VCaP (cell line): ENCODE data around the gene ARHGEF10L.

Source experiments
- H3K27ac ChIP-seq: fragments of 450-650 bp; 2 replicates; pipeline ENCODE4 v1.5.1; 2017
- TF ChIP-seq, protein P1 (sequence below): fragments of 450-650 bp; conservative IDR thresholded peaks from 2 replicates; pipeline ENCODE4 v1.5.1; 2017; ENCODE audit warnings: mild to moderate bottlenecking, moderate library complexity

The ARHGEF10L gene

DNA sequence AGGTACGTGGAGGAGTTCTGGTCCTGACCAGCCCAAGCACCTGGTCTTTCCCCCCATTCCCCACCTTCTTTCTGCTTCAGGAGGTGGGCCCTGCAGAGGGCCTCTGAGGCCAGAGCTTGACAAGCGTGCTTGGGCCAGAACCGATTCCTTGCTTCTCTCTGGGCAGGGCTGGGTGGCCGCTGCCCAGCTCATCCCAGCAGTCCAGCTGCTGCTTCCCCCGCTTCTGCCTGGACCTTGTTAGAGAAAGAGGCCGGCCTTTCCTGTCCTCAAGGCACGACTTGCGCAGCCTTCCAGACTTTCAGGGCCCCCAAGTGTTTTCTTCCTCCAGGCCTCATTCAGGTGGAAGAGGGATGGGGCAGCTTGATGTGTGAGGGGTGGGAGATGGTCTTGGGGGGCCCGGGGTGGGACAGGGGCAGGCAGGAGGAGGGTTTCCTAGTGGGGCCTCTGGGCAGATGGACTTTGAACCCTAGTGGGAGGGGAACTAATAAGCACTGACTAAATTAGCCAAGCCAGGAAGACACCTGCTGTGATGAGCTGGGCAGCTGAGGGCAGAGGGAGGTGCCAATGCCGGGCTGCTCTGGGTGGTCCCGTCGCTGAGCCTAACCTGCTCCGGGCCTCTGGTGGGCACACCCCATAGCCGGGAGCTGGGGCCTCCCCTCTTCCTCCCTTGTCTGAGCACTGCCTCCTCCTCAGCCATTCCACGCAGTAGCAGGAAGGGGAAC, 36.5 kb downstream of the ARHGEF10L start:
- TF ChIP-seq, protein P1, sequence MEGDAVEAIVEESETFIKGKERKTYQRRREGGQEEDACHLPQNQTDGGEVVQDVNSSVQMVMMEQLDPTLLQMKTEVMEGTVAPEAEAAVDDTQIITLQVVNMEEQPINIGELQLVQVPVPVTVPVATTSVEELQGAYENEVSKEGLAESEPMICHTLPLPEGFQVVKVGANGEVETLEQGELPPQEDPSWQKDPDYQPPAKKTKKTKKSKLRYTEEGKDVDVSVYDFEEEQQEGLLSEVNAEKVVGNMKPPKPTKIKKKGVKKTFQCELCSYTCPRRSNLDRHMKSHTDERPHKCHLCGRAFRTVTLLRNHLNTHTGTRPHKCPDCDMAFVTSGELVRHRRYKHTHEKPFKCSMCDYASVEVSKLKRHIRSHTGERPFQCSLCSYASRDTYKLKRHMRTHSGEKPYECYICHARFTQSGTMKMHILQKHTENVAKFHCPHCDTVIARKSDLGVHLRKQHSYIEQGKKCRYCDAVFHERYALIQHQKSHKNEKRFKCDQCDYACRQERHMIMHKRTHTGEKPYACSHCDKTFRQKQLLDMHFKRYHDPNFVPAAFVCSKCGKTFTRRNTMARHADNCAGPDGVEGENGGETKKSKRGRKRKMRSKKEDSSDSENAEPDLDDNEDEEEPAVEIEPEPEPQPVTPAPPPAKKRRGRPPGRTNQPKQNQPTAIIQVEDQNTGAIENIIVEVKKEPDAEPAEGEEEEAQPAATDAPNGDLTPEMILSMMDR, result no peak
- H3K27ac ChIP-seq, result no peak overlapping the region

DNA sequence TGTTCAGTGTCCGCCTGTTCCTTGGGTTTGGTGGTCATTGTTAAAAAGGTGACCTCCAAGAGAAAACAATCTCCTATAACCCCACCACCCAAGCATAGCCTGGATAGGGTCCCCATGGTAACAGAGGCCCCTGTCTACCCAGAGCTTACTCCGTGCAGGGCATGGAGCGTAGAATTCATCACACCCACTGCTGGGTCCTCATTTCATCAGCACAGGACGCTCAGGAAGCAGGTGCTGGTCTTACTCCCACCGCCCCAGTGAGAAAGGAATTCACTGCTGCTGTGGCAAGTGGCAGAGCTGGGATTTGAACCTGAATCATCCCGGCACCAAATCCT, 37.0 kb downstream of the ARHGEF10L start:
- TF ChIP-seq, protein P1, result no peak
- H3K27ac ChIP-seq, result no peak overlapping the region

DNA sequence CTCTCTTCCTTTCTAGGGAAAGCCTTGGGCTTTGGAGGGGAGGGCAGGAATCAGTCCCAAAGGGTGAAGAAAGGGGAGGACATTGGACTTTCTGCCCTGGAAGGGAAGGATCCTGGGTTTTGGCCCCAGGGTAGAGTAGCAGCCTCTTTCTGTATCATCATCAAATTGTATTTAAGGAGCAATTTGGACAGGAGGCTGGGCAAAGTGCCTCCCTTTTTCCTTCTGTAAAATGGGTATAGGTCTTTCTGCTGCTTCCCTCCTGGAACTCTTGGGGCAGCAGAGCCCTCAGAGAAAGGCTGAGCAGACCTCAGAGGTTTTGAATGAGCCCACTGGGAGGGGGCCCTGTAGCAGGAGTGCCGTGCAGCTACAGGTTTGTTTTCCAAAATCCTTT, 38.4 kb downstream of the ARHGEF10L start:
- TF ChIP-seq, protein P1, result no peak
- H3K27ac ChIP-seq, result no peak overlapping the region

DNA sequence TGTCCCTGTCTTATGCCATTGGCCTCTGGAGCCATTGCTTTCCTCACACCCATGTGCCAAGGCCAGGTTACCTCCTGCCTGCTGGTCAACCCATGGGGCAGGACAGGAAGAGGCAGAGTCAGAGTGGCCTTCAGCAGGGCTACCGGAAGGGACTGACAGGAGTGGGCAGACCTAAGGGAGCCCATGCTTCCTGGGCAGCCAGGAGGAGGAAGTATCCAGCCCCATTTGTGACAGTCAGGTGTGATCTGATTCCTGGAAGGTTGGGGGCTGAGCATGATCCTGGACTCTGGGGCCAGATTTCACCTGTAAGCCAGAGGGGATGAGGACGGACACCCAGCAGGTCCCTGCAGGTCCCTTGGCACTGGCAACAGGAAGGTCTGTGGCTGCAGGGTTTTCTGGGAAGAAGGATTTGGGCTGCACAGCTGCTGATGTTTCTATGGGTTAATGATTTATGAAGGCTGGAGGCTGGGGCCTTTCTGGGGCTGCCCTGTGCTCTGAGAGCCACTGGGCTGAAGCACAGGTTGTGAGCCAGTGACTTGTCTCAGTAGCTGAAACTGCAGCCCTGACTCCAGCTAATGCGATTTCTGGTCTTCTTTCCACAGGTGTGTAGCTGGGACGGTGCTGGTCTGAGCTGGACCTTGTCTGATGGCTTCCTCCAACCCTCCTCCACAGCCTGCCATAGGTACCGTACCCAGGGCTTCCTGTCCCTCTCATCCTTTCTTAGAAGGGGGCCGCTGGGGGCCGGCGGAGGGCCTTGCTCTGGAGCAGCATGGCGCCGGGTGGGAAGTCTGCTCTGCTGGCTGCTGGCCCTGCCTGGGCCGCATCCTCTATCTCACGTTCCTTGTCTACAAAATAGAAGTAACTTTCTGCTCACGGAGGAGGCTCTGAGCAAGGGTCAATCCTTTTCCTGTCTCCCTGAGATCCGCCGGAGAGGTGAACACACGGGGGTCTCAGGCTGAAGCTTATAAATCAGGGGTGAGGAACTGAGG, 40.7 kb downstream of the ARHGEF10L start:
- peak overlapping the region; percentile 94 for H3K27ac ChIP-seq
- TF ChIP-seq, protein P1, result no peak

DNA sequence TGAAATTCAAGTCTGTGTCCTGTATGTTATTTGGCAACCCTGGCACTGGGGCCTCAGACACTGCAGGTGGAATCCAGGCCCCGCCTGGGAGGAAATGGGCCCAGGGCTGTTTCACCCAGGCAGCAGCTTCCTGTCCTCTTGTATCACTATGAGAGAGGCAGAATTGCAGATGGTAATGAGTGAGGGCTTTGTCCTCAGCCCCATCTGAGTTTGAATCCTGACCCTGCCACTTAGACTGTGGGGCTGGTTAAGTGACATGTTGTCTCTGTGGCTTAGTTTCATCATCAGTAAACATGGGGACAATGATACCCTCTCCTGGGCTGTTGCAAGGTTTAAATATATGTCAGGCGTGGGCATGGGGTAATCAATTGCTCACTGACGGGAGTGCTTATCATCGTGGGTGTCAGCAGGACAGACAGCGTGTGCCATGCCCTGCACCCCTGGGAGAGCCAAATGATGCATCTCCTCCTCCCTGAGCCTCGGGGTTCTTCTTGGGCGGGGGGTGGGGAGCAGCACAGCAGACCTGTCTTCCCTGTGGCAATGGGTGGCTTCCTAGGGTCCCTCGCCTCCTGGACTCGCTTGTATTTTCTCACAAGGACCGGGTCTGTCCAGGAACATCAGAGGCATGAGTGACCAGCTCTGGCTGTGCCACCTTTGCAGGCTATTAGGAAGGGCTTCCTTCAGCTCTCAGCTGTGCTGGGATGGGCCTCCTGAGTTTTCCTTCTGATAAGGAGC, 42.1 kb downstream of the ARHGEF10L start:
- H3K27ac ChIP-seq, result peak overlapping the region; percentile 94
- TF ChIP-seq, protein P1, result no peak

DNA sequence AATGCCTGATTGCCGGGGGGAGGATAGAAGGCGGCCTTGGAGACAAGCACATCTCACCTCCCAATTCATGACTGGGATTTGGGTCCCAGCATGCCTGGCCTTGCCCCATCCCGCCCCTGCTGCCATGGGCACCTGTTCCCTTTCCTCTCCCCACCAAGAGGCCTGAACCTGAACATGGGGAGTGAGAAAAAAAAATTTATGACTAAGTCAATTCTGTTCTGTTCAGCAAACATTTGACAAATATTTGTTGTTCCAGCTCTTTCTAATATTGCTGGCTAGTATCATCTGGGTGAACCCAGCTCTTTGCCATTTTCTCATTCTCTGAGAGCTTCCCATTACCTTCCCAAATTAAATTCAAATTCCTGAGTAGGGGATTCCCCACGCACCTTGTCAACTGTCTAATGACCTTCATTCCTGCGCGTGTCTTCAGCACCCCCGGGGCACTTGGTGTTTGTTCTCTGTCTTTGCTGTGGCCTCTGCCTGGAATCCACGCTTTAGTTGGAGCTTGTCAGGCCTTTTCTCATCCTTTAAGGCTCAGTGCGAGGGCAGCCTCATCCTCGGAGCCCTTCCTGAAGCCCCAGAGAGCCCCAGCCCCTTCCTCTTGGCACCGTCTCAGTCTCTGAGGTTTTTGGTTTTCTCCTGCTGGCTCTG, 42.8 kb downstream of the ARHGEF10L start:
- H3K27ac ChIP-seq, result peak overlapping the region; percentile 94
- TF ChIP-seq, protein P1, result no peak
